Lower leg skin (tissue), 3 donors: ENCODE measurements around the gene NEK3.

Experiments
- CTCF ChIP-seq, 3 donors: fragments of 450-650 bp; IDR thresholded peaks; one replicate each; pipeline ENCODE4 v1.5.1; 2016; ENCODE audit warnings: antibody characterized with exemption in 3 of 3, mild to moderate bottlenecking in 3 of 3, moderate library complexity in 2 of 3
- POLR2A ChIP-seq, 2 donors: fragments of 450-650 bp; IDR thresholded peaks; one replicate each; pipeline ENCODE4 v1.6.1; 2016 to 2017; ENCODE audit warnings: antibody characterized with exemption in 2 of 2, mild to moderate bottlenecking in 1 of 2, moderate library complexity in 1 of 2

DNA sequence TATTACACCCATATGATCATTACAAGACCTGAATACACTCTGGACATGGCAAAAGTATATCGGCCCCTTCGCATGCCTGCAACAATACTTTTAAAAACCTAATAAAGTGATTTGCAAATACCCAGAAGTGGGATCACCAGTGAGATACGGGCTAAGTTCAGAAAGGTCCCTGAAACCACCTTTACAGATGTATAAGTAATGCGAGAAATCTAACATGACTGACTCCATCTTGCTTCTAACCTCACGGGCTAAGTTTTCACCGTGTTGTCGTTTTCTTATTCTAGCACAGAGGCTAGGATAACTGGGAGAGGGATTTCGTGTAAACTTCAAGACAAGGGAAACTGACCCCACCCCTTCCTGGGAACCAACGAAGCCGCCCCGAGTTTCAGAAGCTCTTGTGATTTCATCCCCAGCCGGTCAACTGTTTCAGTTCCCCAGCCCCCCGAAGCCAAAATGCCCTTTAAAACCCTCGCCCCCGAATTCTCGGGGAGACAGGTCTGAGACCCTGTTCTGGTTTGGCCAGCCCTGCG, 703 bp downstream of the NEK3 start:
- TF ChIP-seq CTCF (IDR thresholded peaks at IDR 0.05) (no peak), POLR2A (IDR thresholded peaks at IDR 0.05) (no peak)
